Lower lobe of right lung (tissue), 2 donors: ENCODE measurements around the gene CCT6A. TPM values are rescaled to one million over a fixed set of nuclear protein-coding genes. Genes with fewer than 3 reads are reported as not detected.

Experiments
- ATAC-seq, 2 donors: fragments of 200-7000 bp; cut with Tn5 transposase; one replicate each; pipeline ENCODE4 v1.9.1; 2020 to 2022; ENCODE audit warnings: mild to moderate bottlenecking in 2 of 2, moderate library complexity in 2 of 2
- DNase-seq: peaks from one replicate; pipeline ENCODE4 v3.0.0-alpha.2; 2020
- H3K27ac ChIP-seq: fragments of 200-600 bp; one replicate; pipeline ENCODE4 v1.8.0; 2022
- H3K27me3 ChIP-seq: fragments of 200-600 bp; one replicate; pipeline ENCODE4 v1.8.0; 2022; ENCODE audit warnings: low read depth
- H3K36me3 ChIP-seq: fragments of 200-600 bp; one replicate; pipeline ENCODE4 v1.8.0; 2022; ENCODE audit warnings: mild to moderate bottlenecking
- H3K4me1 ChIP-seq: fragments of 200-600 bp; one replicate; pipeline ENCODE4 v1.8.0; 2022
- H3K4me3 ChIP-seq: fragments of 200-600 bp; one replicate; pipeline ENCODE4 v1.8.0; 2022; ENCODE audit warnings: mild to moderate bottlenecking
- H3K9me3 ChIP-seq: fragments of 200-600 bp; one replicate; pipeline ENCODE4 v1.8.0; 2022
- CTCF ChIP-seq: fragments of 200-600 bp; IDR thresholded peaks from one replicate; pipeline ENCODE4 v1.8.0; 2022; ENCODE audit warnings: antibody characterized with exemption, mild to moderate bottlenecking
- intact Hi-C: fragments of 100-400 bp; cut with DNase I; formaldehyde crosslinking; loops from one replicate; pipeline ENCODE4 v1.11.0; 2022
- total RNA-seq: library from RNA; stranded (reverse); fragmentation: NEBNext Ultra II Directional; extraction: Animal tissue kit (Norgen Biotek cat#: 25700); gene quantifications from one replicate; pipeline ENCODE4 v1.2.1, GENCODE V29; 2021
- donor health status: DM: no; HTN: yes; CAD: no; lungs with severe emphysema.

CCT6A gene
- total RNA-seq, 1 donor from 2014 or later = 75.3 TPM

- intact Hi-C loops = no loop called here
- DNase-seq = no peak
These were observed 569 bp upstream of the CCT6A start for GRCh38 chr7:56051053-56051338.

DNA sequence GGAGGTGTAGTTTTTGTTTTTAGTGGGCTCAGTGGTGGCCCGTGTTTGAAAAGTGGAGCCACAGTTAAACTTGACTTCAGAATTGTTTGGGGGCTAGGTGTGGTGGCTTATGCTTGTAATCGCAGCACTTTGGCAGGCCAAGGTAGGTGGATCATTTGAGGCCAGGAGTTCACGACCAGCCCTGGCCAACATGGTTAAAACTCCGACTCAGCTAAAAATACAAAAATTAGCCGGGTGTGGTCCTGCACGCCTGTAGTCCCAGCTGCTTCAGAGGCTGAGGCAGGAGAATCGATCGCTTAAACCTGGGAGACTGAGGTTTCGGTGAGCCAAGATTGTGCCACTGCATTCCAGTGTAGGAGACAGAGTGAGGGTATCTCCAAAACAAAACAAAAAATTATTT lies 1.8 kb downstream of the CCT6A start:
- no peak for TF ChIP-seq CTCF
- intact Hi-C loops = no loop called here
- H3K36me3 ChIP-seq = peaks cover 58% of the 10 kb centered on the region
- DNase-seq (no peak), ATAC-seq (no peak)
- no peak overlapping the region for H3K27ac ChIP-seq
- peaks cover 23% of the 10 kb centered on the region for H3K4me1 ChIP-seq
- H3K9me3 ChIP-seq = no peaks in the 10 kb centered on the region
- no peaks in the 10 kb centered on the region for H3K27me3 ChIP-seq
- no peak overlapping the region for H3K4me3 ChIP-seq

More at GRCh38 chr7:56051053-56051338, 569 bp upstream of the CCT6A start:
- peaks cover 34% of the 10 kb centered on the region for H3K36me3 ChIP-seq
- no peak for ATAC-seq
- peaks cover 35% of the 10 kb centered on the region for H3K4me1 ChIP-seq
- no peak for TF ChIP-seq CTCF
- H3K27ac ChIP-seq = peak overlapping the region; percentile 93
- no peaks in the 10 kb centered on the region for H3K27me3 ChIP-seq
- no peaks in the 10 kb centered on the region for H3K9me3 ChIP-seq
- H3K4me3 ChIP-seq = peak overlapping the region; percentile 79

- ATAC-seq (no peak), DNase-seq (no peak)
- H3K9me3 ChIP-seq = no peaks in the 10 kb centered on the region
- H3K27me3 ChIP-seq = no peaks in the 10 kb centered on the region
- no peak overlapping the region for H3K4me3 ChIP-seq
- peaks cover 64% of the 10 kb centered on the region for H3K36me3 ChIP-seq
- TF ChIP-seq CTCF = no peak
- H3K27ac ChIP-seq = no peak overlapping the region
- H3K4me1 ChIP-seq = peaks cover 23% of the 10 kb centered on the region
- intact Hi-C loops = no loop called here
These were observed 2.4 kb downstream of the CCT6A start for GRCh38 chr7:56053993-56054392.

DNA sequence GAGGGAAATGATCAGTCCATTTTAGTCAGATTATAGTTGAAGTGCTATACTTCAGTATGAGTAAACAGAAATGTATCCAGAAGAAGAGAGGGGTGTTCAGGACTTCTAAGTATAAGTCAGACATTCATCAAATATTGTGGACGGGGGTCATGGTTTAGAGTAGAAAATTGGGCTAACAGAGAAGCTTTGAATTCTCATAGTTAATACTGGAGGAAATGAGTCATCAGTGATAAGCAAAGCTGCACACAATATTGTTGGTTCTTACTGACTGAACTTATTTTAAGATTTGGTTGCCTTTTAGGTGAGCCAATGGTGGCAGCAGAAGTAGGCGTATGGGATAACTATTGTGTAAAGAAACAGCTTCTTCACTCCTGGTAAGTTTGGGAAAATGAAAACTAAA lies 10.8 kb downstream of the CCT6A start:
- no peak overlapping the region for H3K27ac ChIP-seq
- no peak for TF ChIP-seq CTCF
- intact Hi-C loops = no loop called here

DNA sequence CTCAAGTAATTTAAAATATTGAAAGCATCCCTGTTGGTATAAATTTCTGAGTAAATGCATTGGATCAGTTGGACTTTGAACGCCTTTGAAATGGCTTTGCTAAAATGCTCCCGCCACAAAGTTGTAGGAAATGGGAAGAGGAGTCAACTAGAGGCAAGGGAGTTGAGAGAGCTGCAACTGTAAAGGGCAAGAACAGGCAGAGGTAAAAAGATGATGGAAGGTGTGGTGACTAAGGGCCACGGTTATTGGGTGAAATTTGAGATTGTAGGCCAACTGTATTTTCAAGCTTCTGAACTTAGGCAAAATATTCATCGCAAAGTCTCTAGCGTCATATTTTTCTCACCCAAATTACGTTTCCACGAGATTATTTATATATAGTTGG lies 11.9 kb downstream of the CCT6A start:
- no peak for DNase-seq
- ATAC-seq = no peak
- TF ChIP-seq CTCF = no peak
- Histone ChIP-seq H3K36me3 (peaks cover 55% of the 10 kb centered on the region), H3K27ac (peak overlapping the region; percentile 86), H3K4me1 (peaks cover 17% of the 10 kb centered on the region), H3K9me3 (no peaks in the 10 kb centered on the region), H3K4me3 (peak overlapping the region; percentile 67), H3K27me3 (no peaks in the 10 kb centered on the region)
- intact Hi-C loops = no loop called here

More for the DNA sequence above, 10.8 kb downstream of the CCT6A start:
- Histone ChIP-seq H3K36me3 (peaks cover 62% of the 10 kb centered on the region), H3K4me1 (peaks cover 17% of the 10 kb centered on the region), H3K9me3 (no peaks in the 10 kb centered on the region), H3K27me3 (no peaks in the 10 kb centered on the region), H3K4me3 (no peak overlapping the region)
- ATAC-seq (no peak), DNase-seq (no peak)
